ENCODE data around the gene GRIN2C.

DNA sequence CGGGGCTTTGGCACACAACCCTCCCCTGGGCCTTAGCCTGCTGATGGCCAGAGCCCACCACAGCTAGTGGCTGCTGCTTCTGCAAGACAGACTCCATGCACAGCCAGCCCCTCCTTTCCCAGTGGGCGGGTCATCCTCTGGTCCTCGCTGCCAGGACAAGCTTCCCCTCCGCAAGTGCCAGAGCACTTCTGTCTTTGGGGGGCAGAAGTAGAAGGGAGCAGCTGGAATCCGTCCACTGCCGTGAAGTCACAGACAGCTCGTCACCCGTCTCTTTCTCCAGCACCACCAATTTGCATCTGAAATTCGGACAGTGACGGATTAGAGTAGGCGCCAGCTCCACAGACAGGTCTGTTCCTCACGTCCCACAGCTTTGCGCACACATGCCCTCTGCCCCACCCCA, 52.2 kb downstream of the GRIN2C start:
- TF ChIP-seq CTCF (conservative IDR thresholded peaks at IDR 0.05; ENCODE audit: low read length) (no peak), EZH2phosphoT487 (IDR thresholded peaks at IDR 0.05; ENCODE audit: borderline replicate concordance) (no peak)

All from Loucy (cell line).